B cell (primary cell): ENCODE data around the gene MRPL24. TPM values are rescaled to one million over a fixed set of nuclear protein-coding genes. Genes with fewer than 3 reads are reported as not detected.

Source experiments
- ATAC-seq: fragments of 200-7000 bp; cut with Tn5 transposase; one replicate; pipeline ENCODE4 v1.10.0; 2021; ENCODE audit warnings: low read depth, mild to moderate bottlenecking, moderate number of reproducible peaks, moderate library complexity
- CTCF ChIA-PET: fragments of 350-600 bp; sonication (Branson Sonifier 250); formaldehyde crosslinking; loops from one replicate; lab custom pipeline; 2021; ENCODE audit warnings: antibody characterized with exemption, inconsistent platforms; lab: Charles Lee
- POLR2A ChIA-PET: fragments of 350-600 bp; sonication (Branson Sonifier 250); formaldehyde crosslinking; loops from one replicate; lab custom pipeline; 2021; ENCODE audit warnings: antibody characterized with exemption; lab: Charles Lee
- DNase-seq: peaks from one replicate; pipeline ENCODE4 v3.0.0; 2013
- H2AFZ ChIP-seq: 2 replicates; pipeline ENCODE4 v1.6.1; 2012; ENCODE audit warnings: mild to moderate bottlenecking, low read depth, low read length; ENCODE audit not compliant: insufficient read depth, poor library complexity, severe bottlenecking
- H3K27ac ChIP-seq, 2 donors: 1 replicate in 1 of 2; 2 replicates in 1 of 2; pipeline ENCODE4 v1.5.1; 2012 to 2013; ENCODE audit warnings: low read length in 2 of 2, mild to moderate bottlenecking in 2 of 2, moderate library complexity in 1 of 2
- H3K27me3 ChIP-seq, 4 experiments: fragments of 200-600 bp in 1 of 4; sonication (generic) in 1 of 4; replicated peaks in 1 of 4; 1 replicate in 2 of 4; 2 replicates in 2 of 4; pipeline versions ENCODE4 v1.6.1 to v1.7.0; 2013 to 2016; ENCODE audit warnings: low read length in 3 of 4, mild to moderate bottlenecking in 2 of 4, mixed read lengths in 1 of 4, moderate library complexity in 1 of 4; ENCODE audit not compliant: insufficient read depth in 4 of 4, control insufficient read depth in 3 of 4; ENCODE audit errors: control extremely low read depth in 1 of 4
- H3K36me3 ChIP-seq, 2 experiments: replicated peaks in 1 of 2; 1 replicate in 1 of 2; 2 replicates in 1 of 2; pipeline versions ENCODE4 v1.6.1 to v1.7.1; 2013; ENCODE audit warnings: low read length in 1 of 2; ENCODE audit not compliant: insufficient read depth in 2 of 2, control insufficient read depth in 1 of 2; ENCODE audit errors: control extremely low read depth in 1 of 2, extremely low read depth in 1 of 2
- H3K4me1 ChIP-seq, 2 donors: fragments of 200-600 bp in 1 of 2; sonication (generic) in 1 of 2; 1 replicate in 1 of 2; 2 replicates in 1 of 2; pipeline versions ENCODE4 v1.5.1 to v1.6.1; 2013 to 2017; ENCODE audit warnings: low read length in 2 of 2; ENCODE audit not compliant: control insufficient read depth in 2 of 2, insufficient read depth in 2 of 2
- H3K4me2 ChIP-seq: replicated peaks from 2 replicates; pipeline ENCODE3; 2012; ENCODE audit warnings: mild to moderate bottlenecking, low read depth, low read length; ENCODE audit not compliant: poor library complexity, severe bottlenecking
- H3K4me3 ChIP-seq, 5 experiments: fragments of 200-600 bp in 1 of 5; sonication (generic) in 1 of 5; 1 replicate in 3 of 5; 2 replicates in 2 of 5; pipeline versions ENCODE4 v1.5.1 to v1.7.0; 2011 to 2016; ENCODE audit warnings: low read length in 4 of 5, mild to moderate bottlenecking in 4 of 5, low read depth in 2 of 5, control low read depth in 1 of 5, moderate library complexity in 1 of 5; ENCODE audit not compliant: insufficient read depth in 1 of 5; ENCODE audit errors: control extremely low read depth in 1 of 5, extremely low read depth in 1 of 5
- H3K79me2 ChIP-seq: fragments of 200-600 bp; sonication (generic); one replicate; pipeline ENCODE4 v1.6.0; 2016; ENCODE audit warnings: low read length; ENCODE audit not compliant: control insufficient read depth, insufficient read depth
- H3K9ac ChIP-seq: fragments of 200-600 bp; sonication (generic); 2 replicates; pipeline ENCODE4 v1.6.1; 2017; ENCODE audit warnings: mild to moderate bottlenecking, low read length, moderate library complexity
- H3K9me3 ChIP-seq, 3 donors: one replicate each; pipeline versions ENCODE4 v1.6.1 to v1.7.1; 2013; ENCODE audit warnings: low read length in 2 of 3; ENCODE audit not compliant: control insufficient read depth in 2 of 3, insufficient read depth in 1 of 3; ENCODE audit errors: control extremely low read depth in 1 of 3
- H4K20me1 ChIP-seq: 2 replicates; pipeline ENCODE4 v1.6.0; 2012; ENCODE audit warnings: mild to moderate bottlenecking, low read length; ENCODE audit not compliant: insufficient read depth, control insufficient read depth, poor library complexity, severe bottlenecking
- H3K27ac Mint-ChIP-seq: one replicate; pipeline ENCODE4 v1.8.0; 2021; ENCODE audit warnings: mixed read lengths
- H3K27me3 Mint-ChIP-seq: one replicate; pipeline ENCODE4 v1.8.0; 2021; ENCODE audit warnings: mixed read lengths
- H3K4me1 Mint-ChIP-seq: one replicate; pipeline ENCODE4 v1.8.0; 2021; ENCODE audit warnings: mixed read lengths
- H3K4me3 Mint-ChIP-seq: one replicate; pipeline ENCODE4 v1.8.0; 2021; ENCODE audit warnings: mixed read lengths
- H3K9me3 Mint-ChIP-seq: one replicate; pipeline ENCODE4 v1.8.0; 2022; ENCODE audit warnings: mixed read lengths; ENCODE audit not compliant: insufficient read depth
- EZH2 ChIP-seq: IDR thresholded peaks from 2 replicates; pipeline ENCODE4 v1.6.1; 2012; ENCODE audit warnings: borderline replicate concordance, low read depth, mild to moderate bottlenecking, moderate library complexity, low read length; ENCODE audit not compliant: insufficient read depth, poor library complexity, severe bottlenecking
- WGBS: methylation state at CpG from one replicate; pipeline ENCODE4 v1.1.5; 2013; ENCODE audit warnings: missing lambda C conversion rate; ENCODE audit not compliant: insufficient coverage; 5-methylcytosine and 5-hydroxymethylcytosine counted together
- intact Hi-C: fragments of 100-400 bp; cut with micrococcal nuclease; formaldehyde crosslinking; loops from one replicate; pipeline ENCODE4 v1.10.0; 2022
- polyA plus RNA-seq: library from polyadenylated mRNA; depleted of rRNA; stranded (reverse); fragments of >200 nt; gene quantifications from 2 replicates; pipeline ENCODE4 v1.2.3, GENCODE V29; 2012
- total RNA-seq, 2 donors: library from RNA; stranded (reverse); fragments of 120-200 nt in 1 of 2; gene quantifications; 1 replicate in 1 of 2; 2 replicates in 1 of 2; pipeline versions ENCODE4 v1.2.3 to v1.2.4, GENCODE V29; 2013 to 2022
- TF ChIP-seq, protein P1 (sequence below): fragments of 200-600 bp; IDR thresholded peaks from one replicate; pipeline ENCODE4 v1.8.0; 2022; ENCODE audit warnings: antibody characterized with exemption, mild to moderate bottlenecking

MRPL24 gene
- total and polyA plus RNA-seq, 2 donors (not counting 1 experiment from before 2014, with no cell fraction given) = 34.6 to 39.4 TPM

DNA sequence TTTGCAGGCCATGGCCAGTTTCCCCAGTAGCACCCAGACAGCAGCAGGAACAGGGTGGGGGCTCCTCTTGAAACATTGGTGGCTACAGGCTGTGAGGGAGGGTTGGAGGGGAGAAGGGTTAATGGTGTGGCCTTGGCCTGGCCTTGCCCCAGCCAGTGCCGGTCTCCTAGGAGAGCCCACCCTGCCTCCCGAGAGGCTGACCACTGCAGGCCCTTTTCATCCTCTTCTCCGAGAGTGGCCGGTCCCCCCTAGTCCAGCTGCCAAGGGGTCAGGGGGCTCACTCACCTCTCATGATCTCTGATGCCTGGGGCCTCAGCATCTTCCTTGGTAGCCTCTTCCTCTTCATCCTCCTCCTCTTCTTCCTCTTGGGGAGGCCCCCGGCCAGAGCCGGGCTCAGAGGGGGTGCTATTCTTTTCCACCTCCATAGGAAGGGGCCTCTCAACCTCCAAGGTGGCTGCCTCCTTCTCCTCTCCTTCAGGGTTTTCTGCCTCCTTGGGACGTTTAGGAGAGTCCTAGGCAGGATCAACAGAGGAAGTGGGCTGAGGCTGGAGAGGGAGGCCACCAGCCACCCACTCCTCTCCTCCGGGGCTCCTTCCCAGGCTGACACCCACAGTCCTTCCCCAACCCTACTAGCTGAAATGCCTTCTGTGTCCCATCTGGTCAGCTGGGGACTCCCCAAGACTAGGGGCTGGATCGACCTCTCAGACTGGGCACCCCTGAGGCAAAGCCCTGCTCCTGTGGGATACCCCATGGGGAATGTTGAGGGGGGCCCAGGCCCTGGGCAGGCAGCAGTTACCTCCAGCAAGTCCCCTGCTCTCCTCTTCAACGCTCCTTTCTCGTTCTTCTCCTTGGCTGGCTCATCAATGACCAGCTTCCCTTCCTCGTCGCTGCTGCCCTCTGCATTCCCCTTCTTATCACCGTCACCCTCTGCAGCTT, 2.7 kb upstream of the MRPL24 start:
- DNase-seq (no peak), ATAC-seq (no peak)
- over 99% methylated on average over 11 of the region's 14 CpGs for WGBS
- no peak overlapping the region for H3K4me3 ChIP-seq
- peaks cover 4% of the 10 kb centered on the region for H4K20me1 ChIP-seq
- intact Hi-C loops = no loop called here
- Mint-ChIP-seq H3K27me3 (no peaks in the 10 kb centered on the region), H3K9me3 (peaks cover 2% of the 10 kb centered on the region), H3K4me1 (peaks cover 59% of the 10 kb centered on the region), H3K4me3 (no peak overlapping the region), H3K27ac (peak overlapping the region; percentile 37)
- peaks cover 0 to 24% of the 10 kb centered on the region in 2 experiments for H3K36me3 ChIP-seq
- TF ChIP-seq, protein P1, sequence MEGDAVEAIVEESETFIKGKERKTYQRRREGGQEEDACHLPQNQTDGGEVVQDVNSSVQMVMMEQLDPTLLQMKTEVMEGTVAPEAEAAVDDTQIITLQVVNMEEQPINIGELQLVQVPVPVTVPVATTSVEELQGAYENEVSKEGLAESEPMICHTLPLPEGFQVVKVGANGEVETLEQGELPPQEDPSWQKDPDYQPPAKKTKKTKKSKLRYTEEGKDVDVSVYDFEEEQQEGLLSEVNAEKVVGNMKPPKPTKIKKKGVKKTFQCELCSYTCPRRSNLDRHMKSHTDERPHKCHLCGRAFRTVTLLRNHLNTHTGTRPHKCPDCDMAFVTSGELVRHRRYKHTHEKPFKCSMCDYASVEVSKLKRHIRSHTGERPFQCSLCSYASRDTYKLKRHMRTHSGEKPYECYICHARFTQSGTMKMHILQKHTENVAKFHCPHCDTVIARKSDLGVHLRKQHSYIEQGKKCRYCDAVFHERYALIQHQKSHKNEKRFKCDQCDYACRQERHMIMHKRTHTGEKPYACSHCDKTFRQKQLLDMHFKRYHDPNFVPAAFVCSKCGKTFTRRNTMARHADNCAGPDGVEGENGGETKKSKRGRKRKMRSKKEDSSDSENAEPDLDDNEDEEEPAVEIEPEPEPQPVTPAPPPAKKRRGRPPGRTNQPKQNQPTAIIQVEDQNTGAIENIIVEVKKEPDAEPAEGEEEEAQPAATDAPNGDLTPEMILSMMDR = no peak
- no peak for TF ChIP-seq EZH2
- H3K27ac ChIP-seq = no peak overlapping the region
- no peak overlapping the region for H2AFZ ChIP-seq
- no peaks in the 10 kb centered on the region for H3K9me3 ChIP-seq
- ChIA-PET CTCF (interaction anchor here (5.1 kb wide), 1 partner anchor 17 kb away, joined by 43 read pairs; no protein-coding TSS in a partner anchor), POLR2A (interaction anchor here (0.6 to 1.5 kb wide), 3 partner anchors 8 to 346 kb away, joined by 3 to 5 read pairs (median 3); partner anchors contain the start of gene HDGF)
- H3K27me3 ChIP-seq = no peaks in the 10 kb centered on the region
- H3K4me2 ChIP-seq = no peak overlapping the region
- H3K9ac ChIP-seq = no peak overlapping the region
- H3K4me1 ChIP-seq = peaks cover 37 to 47% of the 10 kb centered on the region in 2 donors
- H3K79me2 ChIP-seq = peaks cover 33% of the 10 kb centered on the region

DNA sequence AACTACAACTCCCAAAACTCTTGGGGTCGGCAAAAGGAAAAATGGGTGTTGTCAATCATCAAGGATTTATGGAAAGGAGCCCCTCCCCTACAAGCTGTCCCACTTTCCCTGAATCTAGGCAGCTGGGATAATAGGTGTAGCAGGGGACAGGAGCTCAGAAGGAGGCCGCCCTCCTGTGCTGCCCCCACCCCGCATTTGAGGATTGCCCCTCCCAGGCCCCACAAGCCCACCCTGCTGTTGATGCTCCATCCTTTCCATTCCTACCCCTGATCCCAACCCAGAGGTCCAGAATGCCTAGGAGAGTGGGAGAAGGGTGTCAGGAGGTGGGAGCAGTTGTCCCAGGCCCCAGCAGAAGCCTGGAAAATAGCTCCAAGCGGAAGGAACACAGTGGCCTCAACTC, 1.9 kb upstream of the MRPL24 start:
- ChIA-PET CTCF (interaction anchor here (5.1 kb wide), 1 partner anchor 17 kb away, joined by 43 read pairs; no protein-coding TSS in a partner anchor), POLR2A (interaction anchor here (0.6 to 2.8 kb wide), 3 partner anchors 9 to 345 kb away, joined by 3 to 39 read pairs (median 5); partner anchors contain the start of genes HDGF, ISG20L2 and METTL25B)
- H3K27me3 ChIP-seq = no peaks in the 10 kb centered on the region
- intact Hi-C loops = no loop called here
- no peak overlapping the region for H3K27ac ChIP-seq
- no peak overlapping the region for H3K4me3 ChIP-seq
- Mint-ChIP-seq H3K27ac (no peak overlapping the region), H3K4me3 (no peak overlapping the region), H3K4me1 (peaks cover 51% of the 10 kb centered on the region), H3K9me3 (peaks cover 2% of the 10 kb centered on the region), H3K27me3 (no peaks in the 10 kb centered on the region)
- H2AFZ ChIP-seq = no peak overlapping the region
- WGBS = 89% methylated on average over 1 of the region's 4 CpGs
- no peak overlapping the region for H3K4me2 ChIP-seq
- no peak for TF ChIP-seq EZH2
- TF ChIP-seq, protein P1 = no peak
- DNase-seq (no peak), ATAC-seq (no peak)
- no peaks in the 10 kb centered on the region for H3K9me3 ChIP-seq
- H3K36me3 ChIP-seq = peaks cover 0 to 30% of the 10 kb centered on the region in 2 experiments
- H3K4me1 ChIP-seq = peaks cover 29 to 39% of the 10 kb centered on the region in 2 donors
- peaks cover 4% of the 10 kb centered on the region for H4K20me1 ChIP-seq
- peaks cover 33% of the 10 kb centered on the region for H3K79me2 ChIP-seq
- no peak overlapping the region for H3K9ac ChIP-seq
